Stomach (tissue), 9 donors: Measurements from ENCODE around the gene SMTNL1. TPM values are rescaled to one million over a fixed set of nuclear protein-coding genes. Genes with fewer than 3 reads are reported as not detected.
A peak's percentile ranks its signal among the peaks of the same experiment; 100 is the strongest.

Source experiments
- DNase-seq, 2 donors: peaks; one replicate each; pipeline versions ENCODE4 v3.0.0 to v3.0.0-alpha.2; 2013 to 2019
- H3K27ac ChIP-seq, 5 donors: fragments of 200-600 bp in 4 of 5; sonication (generic) in 4 of 5; one replicate each; pipeline ENCODE4 v1.5.1; 2013 to 2019; ENCODE audit warnings: mild to moderate bottlenecking in 1 of 5, moderate library complexity in 1 of 5
- H3K27me3 ChIP-seq, 3 donors: fragments of 200-600 bp; sonication (generic); one replicate each; pipeline ENCODE4 v1.5.1; 2017 to 2019; ENCODE audit warnings: mixed run types in 1 of 3
- H3K36me3 ChIP-seq, 4 donors: fragments of 200-600 bp; sonication (generic); 1 replicate in 3 of 4; 2 replicates in 1 of 4; pipeline ENCODE4 v1.5.1; 2016 to 2019
- H3K4me1 ChIP-seq, 4 donors: fragments of 200-600 bp; sonication (generic); one replicate each; pipeline ENCODE4 v1.5.1; 2016 to 2019
- H3K4me3 ChIP-seq, 4 donors: fragments of 200-600 bp; sonication (generic) in 3 of 4; one replicate each; pipeline ENCODE4 v1.5.1; 2016 to 2019; ENCODE audit warnings: mild to moderate bottlenecking in 1 of 4
- H3K9me3 ChIP-seq, 4 donors: fragments of 200-600 bp; sonication (generic); one replicate each; pipeline ENCODE4 v1.5.1; 2016 to 2019
- EP300 ChIP-seq: sonication (generic); formaldehyde crosslinking; IDR thresholded peaks from one replicate; pipeline ENCODE4 v1.6.1; 2017; ENCODE audit warnings: antibody characterized with exemption
- POLR2A ChIP-seq, 4 donors: fragments of 450-650 bp; IDR thresholded peaks; one replicate each; pipeline ENCODE4 v1.6.1; 2016; ENCODE audit warnings: antibody characterized with exemption in 4 of 4, control low read depth in 2 of 4, mild to moderate bottlenecking in 1 of 4, moderate library complexity in 1 of 4
- POLR2AphosphoS5 ChIP-seq, 3 donors: sonication (generic); formaldehyde crosslinking; IDR thresholded peaks; one replicate each; pipeline ENCODE4 v1.6.1; 2016; ENCODE audit warnings: antibody characterized with exemption in 3 of 3
- WGBS, 5 donors: extraction: QIAGEN DNeasy Blood & Tissue Kit in 3 of 5; methylation state at CpG; one replicate each; pipeline versions ENCODE4 v1.1.5 to v1.1.7; 2013 to 2018; 5-methylcytosine and 5-hydroxymethylcytosine counted together
- intact Hi-C: fragments of 100-400 bp; cut with DNase I; formaldehyde crosslinking; loops from one replicate; pipeline ENCODE4 v1.15.1; 2023; ENCODE audit warnings: low total_unique reads
- polyA plus RNA-seq, 3 donors: library from polyadenylated mRNA; stranded (reverse); fragments of 200-250 nt; gene quantifications; one replicate each; pipeline ENCODE4 v1.2.3, GENCODE V29; 2013
- small RNA-seq, 4 donors: library from RNA; depleted of rRNA; stranded (forward); fragments of <200 nt; gene quantifications; one replicate each; pipeline ENCODE3, GENCODE V24; 2016
- total RNA-seq, 5 donors: library from RNA; depleted of rRNA; stranded (reverse); fragments of >200 nt; gene quantifications; one replicate each; pipeline versions ENCODE4 v1.1.0 to v1.2.3, GENCODE V29; 2014 to 2016
- TF ChIP-seq, protein P1 (sequence below), 7 experiments: fragments of 450-650 bp in 4 of 7; fragments of 200-600 bp in 3 of 7; sonication (generic) in 3 of 7; IDR thresholded peaks; one replicate each; pipeline ENCODE4 v1.5.1; 2016 to 2019; ENCODE audit warnings: antibody characterized with exemption in 7 of 7, control low read depth in 2 of 7, mild to moderate bottlenecking in 1 of 7
- donor health status: healthy with polysubstance abuse.
- donor health status: Bipolar disorder and iron deficiency.
- donor health status: healthy.

SMTNL1 gene
- total and polyA plus RNA-seq, 8 donors: not detected

DNA sequence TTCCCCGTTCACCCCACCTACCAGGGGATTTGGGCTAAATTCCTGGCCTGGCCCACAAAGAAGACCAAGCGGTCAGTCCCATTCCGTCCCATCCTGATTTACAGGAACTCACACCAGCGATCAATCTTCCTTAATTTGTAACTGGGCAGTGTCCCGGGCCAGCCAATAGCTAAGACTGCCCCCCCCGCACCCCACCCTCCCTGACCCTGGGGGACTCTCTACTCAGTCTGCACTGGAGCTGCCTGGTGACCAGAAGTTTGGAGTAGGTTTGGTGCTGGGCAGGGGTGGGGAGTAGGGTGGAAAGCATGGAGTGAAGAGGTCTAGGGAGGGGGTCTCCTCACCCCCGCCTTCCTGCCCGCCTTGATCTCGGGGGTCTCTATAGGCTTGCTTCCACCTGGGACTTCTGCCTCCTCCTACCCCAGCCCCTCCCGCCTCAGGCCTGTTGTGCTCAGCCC lies 60.1 kb downstream of the SMTNL1 start, which contains the start of gene SERPING1:
Gene SERPING1, plus strand, starts transcription at position 225 of the 455 bp plus-strand sequence. CDS start 586 bp downstream, outside the sequence.
- Histone ChIP-seq H3K4me1 (peaks cover 0 to 36% (median 18%) of the 10 kb centered on the region in 4 donors), H3K27me3 (peaks cover 0 to 7% (median 0%) of the 10 kb centered on the region in 3 donors), H3K4me3 (peak within 1 kb of the TSS; percentile 54 to 69 (median 60)), H3K9me3 (no peaks in the 10 kb centered on the region), H3K27ac (peak within 1 kb of the TSS; percentile 87 to 92 (median 90)), H3K36me3 (peaks cover 0 to 17% (median 12%) of the 10 kb centered on the region in 4 donors)
- TF ChIP-seq EP300: no peak
- peak in 2 of 3 donors; percentile 44 to 67 for TF ChIP-seq POLR2AphosphoS5 (IDR thresholded peaks at IDR 0.05)
- WGBS, 5 donors: 18 to 34% (median 26%) methylated on average over 8 to 10 of the region's 10 CpGs
- intact Hi-C loops: no loop called here
- peak; percentile 34 to 76 for DNase-seq

DNA sequence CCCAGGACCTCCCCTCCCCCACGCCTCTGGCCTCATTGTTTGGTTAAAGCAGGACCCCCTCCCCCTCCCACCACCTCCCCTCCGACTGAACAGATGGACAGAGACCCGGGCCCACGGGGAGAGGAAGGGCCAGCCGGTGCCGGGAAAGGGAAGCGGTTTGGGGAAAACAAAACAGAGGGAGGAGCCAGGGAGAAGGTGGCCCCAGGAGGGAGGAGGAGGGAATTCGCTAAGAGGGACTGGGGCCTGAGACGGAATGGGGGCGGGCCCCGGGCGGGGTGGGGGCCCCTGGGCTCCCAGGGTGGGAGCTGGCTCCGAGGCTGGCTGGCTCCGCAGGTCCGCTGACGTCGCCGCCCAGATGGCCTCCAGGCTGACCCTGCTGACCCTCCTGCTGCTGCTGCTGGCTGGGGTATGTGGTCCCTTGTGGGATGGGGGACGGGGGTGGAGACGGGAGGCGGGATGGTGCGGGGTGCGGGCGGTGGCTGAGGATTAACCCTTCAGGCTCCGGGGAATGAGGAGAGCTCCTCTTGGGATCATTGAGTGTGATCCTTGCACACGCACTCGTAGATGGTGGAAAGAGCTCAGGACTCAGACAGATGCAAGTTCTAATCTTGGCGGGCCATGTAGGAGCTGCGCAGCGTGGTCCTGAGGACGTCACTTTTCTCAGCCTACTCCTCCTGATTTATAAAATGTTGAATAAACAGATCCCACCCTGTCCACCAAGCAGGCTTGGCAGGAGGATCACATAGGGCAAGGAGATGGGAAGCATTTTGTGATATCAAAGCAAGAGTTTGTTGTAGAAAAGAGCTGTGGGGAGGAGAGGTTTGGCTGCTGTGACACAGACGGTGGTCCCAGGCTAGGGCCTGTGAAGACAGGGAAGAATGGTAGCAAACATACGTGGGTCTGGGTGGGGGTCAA lies 60.8 kb downstream of the SMTNL1 start:
- intact Hi-C loops: no loop called here
- DNase-seq: peak; percentile 50 to 93
- Histone ChIP-seq H3K9me3 (no peaks in the 10 kb centered on the region), H3K27ac (peak overlapping the region; percentile 87 to 92 (median 90)), H3K4me1 (peaks cover 0 to 36% (median 18%) of the 10 kb centered on the region in 4 donors), H3K27me3 (peaks cover 0 to 7% (median 0%) of the 10 kb centered on the region in 3 donors), H3K36me3 (peaks cover 0 to 17% (median 15%) of the 10 kb centered on the region in 4 donors), H3K4me3 (peak overlapping the region; percentile 54 to 69 (median 60))
- TF ChIP-seq POLR2A (IDR thresholded peaks at IDR 0.05): no peak
- no peak for TF ChIP-seq EP300
- no peak for TF ChIP-seq POLR2AphosphoS5 (IDR thresholded peaks at IDR 0.05)
- TF ChIP-seq, protein P1, sequence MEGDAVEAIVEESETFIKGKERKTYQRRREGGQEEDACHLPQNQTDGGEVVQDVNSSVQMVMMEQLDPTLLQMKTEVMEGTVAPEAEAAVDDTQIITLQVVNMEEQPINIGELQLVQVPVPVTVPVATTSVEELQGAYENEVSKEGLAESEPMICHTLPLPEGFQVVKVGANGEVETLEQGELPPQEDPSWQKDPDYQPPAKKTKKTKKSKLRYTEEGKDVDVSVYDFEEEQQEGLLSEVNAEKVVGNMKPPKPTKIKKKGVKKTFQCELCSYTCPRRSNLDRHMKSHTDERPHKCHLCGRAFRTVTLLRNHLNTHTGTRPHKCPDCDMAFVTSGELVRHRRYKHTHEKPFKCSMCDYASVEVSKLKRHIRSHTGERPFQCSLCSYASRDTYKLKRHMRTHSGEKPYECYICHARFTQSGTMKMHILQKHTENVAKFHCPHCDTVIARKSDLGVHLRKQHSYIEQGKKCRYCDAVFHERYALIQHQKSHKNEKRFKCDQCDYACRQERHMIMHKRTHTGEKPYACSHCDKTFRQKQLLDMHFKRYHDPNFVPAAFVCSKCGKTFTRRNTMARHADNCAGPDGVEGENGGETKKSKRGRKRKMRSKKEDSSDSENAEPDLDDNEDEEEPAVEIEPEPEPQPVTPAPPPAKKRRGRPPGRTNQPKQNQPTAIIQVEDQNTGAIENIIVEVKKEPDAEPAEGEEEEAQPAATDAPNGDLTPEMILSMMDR (IDR thresholded peaks at IDR 0.05): no peak
- WGBS, 5 donors: 5 to 6% (median 5%) methylated on average over 25 to 33 of the region's 33 CpGs

- H3K27ac ChIP-seq: peak overlapping the region; percentile 87 to 92 (median 90)
- 54 to 78% (median 67%) methylated on average over 4 to 5 of the region's 5 CpGs for WGBS, 5 donors
- H3K27me3 ChIP-seq: peaks cover 0 to 7% (median 0%) of the 10 kb centered on the region in 3 donors
- H3K9me3 ChIP-seq: no peaks in the 10 kb centered on the region
- peaks cover 0 to 19% (median 15%) of the 10 kb centered on the region in 4 donors for H3K36me3 ChIP-seq
- H3K4me3 ChIP-seq: peak overlapping the region; percentile 54 to 69 (median 60)
- no peak for TF ChIP-seq POLR2A (IDR thresholded peaks at IDR 0.05)
- TF ChIP-seq EP300: no peak
- TF ChIP-seq, protein P1 (IDR thresholded peaks at IDR 0.05): no peak
- TF ChIP-seq POLR2AphosphoS5 (IDR thresholded peaks at IDR 0.05): no peak
- peaks cover 0 to 36% (median 18%) of the 10 kb centered on the region in 4 donors for H3K4me1 ChIP-seq
- DNase-seq: peak in 1 of 2 donors; percentile 58
- intact Hi-C loops: no loop called here
These were observed 61.4 kb downstream of the SMTNL1 start for GRCh38 chr11:57598831-57599155.

DNA sequence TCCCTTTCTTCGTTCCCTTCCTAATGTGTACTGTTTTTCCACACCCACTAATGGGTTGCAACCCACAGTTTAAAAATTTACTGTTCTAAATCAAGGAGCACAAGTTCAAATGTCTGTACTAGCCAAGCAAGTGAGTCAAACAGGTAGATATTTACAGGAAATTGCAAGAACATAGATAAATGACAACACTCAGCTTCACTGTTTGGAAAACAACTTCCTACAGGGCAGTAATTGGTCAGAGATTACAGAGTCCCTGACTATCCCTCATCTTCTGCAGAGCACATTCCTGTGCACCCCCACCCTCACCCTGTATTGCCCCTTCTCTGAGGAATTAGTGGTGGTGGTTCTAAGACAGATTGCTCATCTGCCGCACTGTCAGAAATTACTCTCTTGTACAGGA lies 62.0 kb downstream of the SMTNL1 start:
- peak in 1 of 2 donors; percentile 9 for DNase-seq
- 19 to 67% (median 50%) methylated on average over 2 of the region's 2 CpGs for WGBS, 5 donors
- H3K36me3 ChIP-seq: peaks cover 0 to 19% (median 15%) of the 10 kb centered on the region in 4 donors
- H3K4me1 ChIP-seq: peaks cover 0 to 36% (median 18%) of the 10 kb centered on the region in 4 donors
- intact Hi-C loops: no loop called here
- H3K9me3 ChIP-seq: no peaks in the 10 kb centered on the region
- TF ChIP-seq POLR2A (IDR thresholded peaks at IDR 0.05) (no peak), EP300 (no peak), POLR2AphosphoS5 (IDR thresholded peaks at IDR 0.05) (no peak)
- H3K27ac ChIP-seq: peak overlapping the region in 4 of 5 donors; percentile 90 to 92 (median 91)
- peaks cover 0 to 7% (median 0%) of the 10 kb centered on the region in 3 donors for H3K27me3 ChIP-seq
- peak overlapping the region in 3 of 4 donors; percentile 54 to 69 (median 59) for H3K4me3 ChIP-seq

Small RNA genes lying within 50 kb of the gene (small RNA-seq; reads per million reads assigned to genes)
- gene RN7SL605P: 0 reads per million in 4 donors

Other genes starting within 250 kb of the SMTNL1 start
- gene TNKS1BP1, start 212.6 kb upstream of the SMTNL1 start, total RNA-seq: 100 to 1,000 TPM in 3 of 5 donors, 10 to 100 TPM in 2; 59.4 to 238 (median 126) TPM
- gene TNKS1BP1, start 212.6 kb upstream of the SMTNL1 start, polyA plus RNA-seq: 100 to 1,000 TPM in 2 of 3 donors, 10 to 100 TPM in 1; 84.9 to 136 (median 111) TPM
- gene SSRP1, start 201.7 kb upstream of the SMTNL1 start, total RNA-seq: 10 to 100 TPM; 15.8 to 62.9 (median 41.9) TPM
- gene SSRP1, start 201.7 kb upstream of the SMTNL1 start, polyA plus RNA-seq: 10 to 100 TPM; 43.5 to 58.8 (median 50.6) TPM
- 1 to 10 TPM in 1 of 5 donors, under 1 TPM in 1, not detected in 3; 0.18 to 1.7 TPM for gene P2RX3, start 199.2 kb upstream of the SMTNL1 start, total RNA-seq
- gene P2RX3, start 199.2 kb upstream of the SMTNL1 start, polyA plus RNA-seq: not detected
- not detected for gene PRG3, start 156.4 kb upstream of the SMTNL1 start, total RNA-seq
- gene PRG3, start 156.4 kb upstream of the SMTNL1 start, polyA plus RNA-seq: not detected
- under 1 TPM in 1 of 5 donors, not detected in 4; 0.73 TPM for gene PRG2, start 146.9 kb upstream of the SMTNL1 start, total RNA-seq
- under 1 TPM in 1 of 3 donors, not detected in 2; 0.25 TPM for gene PRG2, start 146.9 kb upstream of the SMTNL1 start, polyA plus RNA-seq
- gene SLC43A3, start 110.5 kb upstream of the SMTNL1 start, total RNA-seq: 10 to 100 TPM in 3 of 5 donors, 1 to 10 TPM in 2; 1.2 to 81.7 (median 10.5) TPM
- 10 to 100 TPM; 10.2 to 22.8 (median 15.0) TPM for gene SLC43A3, start 110.5 kb upstream of the SMTNL1 start, polyA plus RNA-seq
- 1 to 10 TPM in 2 of 5 donors, not detected in 3; 3.9 to 8.1 TPM for gene RTN4RL2, start 77.1 kb upstream of the SMTNL1 start, total RNA-seq
- gene RTN4RL2, start 77.1 kb upstream of the SMTNL1 start, polyA plus RNA-seq: under 1 TPM; 0.75 to 0.78 (median 0.76) TPM
- gene SLC43A1, start 21.9 kb upstream of the SMTNL1 start, total RNA-seq: 10 to 100 TPM; 10.5 to 38.4 (median 18.5) TPM
- gene SLC43A1, start 21.9 kb upstream of the SMTNL1 start, polyA plus RNA-seq: 10 to 100 TPM; 16.0 to 24.6 (median 19.7) TPM
- 10 to 100 TPM in 3 of 5 donors, 1 to 10 TPM in 2; 1.7 to 51.3 (median 31.3) TPM for gene TIMM10, start 6.8 kb upstream of the SMTNL1 start, total RNA-seq
- 10 to 100 TPM; 66.7 to 79.6 (median 73.7) TPM for gene TIMM10, start 6.8 kb upstream of the SMTNL1 start, polyA plus RNA-seq
- 10 to 100 TPM in 4 of 5 donors, 1 to 10 TPM in 1; 2.2 to 57.8 (median 21.3) TPM for gene UBE2L6, start 30.1 kb downstream of the SMTNL1 start, total RNA-seq
- gene UBE2L6, start 30.1 kb downstream of the SMTNL1 start, polyA plus RNA-seq: 10 to 100 TPM; 47.3 to 73.0 (median 71.4) TPM
- 100 to 1,000 TPM in 4 of 5 donors, 10 to 100 TPM in 1; 17.4 to 247 (median 153) TPM for gene SERPING1, start 60.1 kb downstream of the SMTNL1 start, total RNA-seq
- gene SERPING1, start 60.1 kb downstream of the SMTNL1 start, polyA plus RNA-seq: 100 to 1,000 TPM in 2 of 3 donors, 10 to 100 TPM in 1; 84.4 to 212 (median 111) TPM
- 1 to 10 TPM in 1 of 5 donors, under 1 TPM in 1, not detected in 3; 0.29 to 1.5 TPM for gene YPEL4, start 112.3 kb downstream of the SMTNL1 start, total RNA-seq
- 1 to 10 TPM in 1 of 3 donors, under 1 TPM in 2; 0.62 to 3.2 (median 0.68) TPM for gene YPEL4, start 112.3 kb downstream of the SMTNL1 start, polyA plus RNA-seq
- 10 to 100 TPM in 3 of 5 donors, 1 to 10 TPM in 1, not detected in 1; 2.7 to 14.0 (median 11.2) TPM for gene CLP1, start 120.2 kb downstream of the SMTNL1 start, total RNA-seq
- 10 to 100 TPM in 1 of 3 donors, 1 to 10 TPM in 2; 7.1 to 14.7 (median 9.2) TPM for gene CLP1, start 120.2 kb downstream of the SMTNL1 start, polyA plus RNA-seq
- gene ZDHHC5, start 130.5 kb downstream of the SMTNL1 start, total RNA-seq: 10 to 100 TPM; 21.0 to 72.8 (median 39.8) TPM
- gene ZDHHC5, start 130.5 kb downstream of the SMTNL1 start, polyA plus RNA-seq: 10 to 100 TPM; 11.2 to 21.9 (median 14.3) TPM
- gene MED19, start 174.6 kb downstream of the SMTNL1 start, total RNA-seq: 10 to 100 TPM in 3 of 5 donors, 1 to 10 TPM in 1, not detected in 1; 4.4 to 31.7 (median 18.8) TPM
- gene MED19, start 174.6 kb downstream of the SMTNL1 start, polyA plus RNA-seq: 10 to 100 TPM; 14.2 to 23.2 (median 16.8) TPM
- 10 to 100 TPM; 20.1 to 72.3 (median 38.1) TPM for gene TMX2, start 175.0 kb downstream of the SMTNL1 start, total RNA-seq
- gene TMX2, start 175.0 kb downstream of the SMTNL1 start, polyA plus RNA-seq: 10 to 100 TPM; 34.5 to 57.6 (median 35.2) TPM
- gene SELENOH, start 203.9 kb downstream of the SMTNL1 start, total RNA-seq: 100 to 1,000 TPM in 4 of 5 donors, 10 to 100 TPM in 1; 33.8 to 234 (median 152) TPM
- gene SELENOH, start 203.9 kb downstream of the SMTNL1 start, polyA plus RNA-seq: 100 to 1,000 TPM; 158 to 194 (median 183) TPM
- not detected for gene BTBD18, start 214.2 kb downstream of the SMTNL1 start, total RNA-seq
- not detected for gene BTBD18, start 214.2 kb downstream of the SMTNL1 start, polyA plus RNA-seq
- gene CTNND1, start 224.2 kb downstream of the SMTNL1 start, total RNA-seq: 100 to 1,000 TPM; 110 to 447 (median 215) TPM
- gene CTNND1, start 224.2 kb downstream of the SMTNL1 start, polyA plus RNA-seq: 10 to 100 TPM; 45.1 to 98.5 (median 61.3) TPM